NCI-H128 (cell line): Measurements from ENCODE around the gene CMAS.

ENCODE experiments used
- DNase-seq: peaks from one replicate; lab custom pipeline; 2025; ENCODE audit not compliant: unreplicated experiment; lab: John Stamatoyannopoulos, UW

The CMAS gene

DNA sequence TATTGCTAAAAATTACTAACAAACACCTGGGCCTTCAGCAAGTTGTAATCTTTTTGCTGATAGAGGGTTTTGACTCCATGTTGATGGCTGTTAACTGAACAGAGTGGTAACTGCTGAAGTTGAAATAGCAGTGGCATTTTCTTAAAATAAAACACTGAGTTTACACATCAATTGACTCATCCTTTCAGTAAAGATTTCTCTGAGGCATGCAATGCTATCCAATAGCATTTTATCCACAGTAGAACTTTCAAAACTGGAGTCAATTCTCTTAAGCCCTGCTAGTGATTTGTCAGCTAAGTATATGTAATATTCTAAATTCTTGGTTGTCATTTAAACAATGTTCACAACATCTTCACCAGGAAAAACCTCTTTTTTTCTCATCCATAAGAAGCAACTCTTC, 59.5 kb downstream of the CMAS start:
- no peak for DNase-seq

DNA sequence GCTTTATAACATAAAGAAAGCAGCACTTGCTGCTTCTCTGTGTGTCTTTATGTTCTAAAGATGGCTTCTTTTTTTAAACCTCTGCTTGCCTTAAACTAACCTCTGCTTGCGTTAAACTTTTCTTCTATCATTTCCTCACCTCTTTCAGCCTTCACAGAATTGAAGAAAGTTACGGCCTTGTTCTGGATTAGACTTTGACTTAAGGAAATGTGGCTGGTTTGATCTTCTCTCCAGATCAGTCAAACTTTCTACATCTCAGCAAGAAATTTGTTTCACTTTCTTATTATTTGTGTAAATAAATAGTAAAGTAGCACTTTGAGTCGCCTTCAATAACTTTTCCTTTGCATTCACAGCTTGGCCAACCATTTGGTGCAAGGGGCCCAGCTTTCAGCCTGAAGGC, 64.2 kb downstream of the CMAS start:
- no peak for DNase-seq
